ENCODE measurements around the gene TNNI2.
A peak's percentile ranks its signal among the peaks of the same experiment; 100 is the strongest.

The TNNI2 gene

DNA sequence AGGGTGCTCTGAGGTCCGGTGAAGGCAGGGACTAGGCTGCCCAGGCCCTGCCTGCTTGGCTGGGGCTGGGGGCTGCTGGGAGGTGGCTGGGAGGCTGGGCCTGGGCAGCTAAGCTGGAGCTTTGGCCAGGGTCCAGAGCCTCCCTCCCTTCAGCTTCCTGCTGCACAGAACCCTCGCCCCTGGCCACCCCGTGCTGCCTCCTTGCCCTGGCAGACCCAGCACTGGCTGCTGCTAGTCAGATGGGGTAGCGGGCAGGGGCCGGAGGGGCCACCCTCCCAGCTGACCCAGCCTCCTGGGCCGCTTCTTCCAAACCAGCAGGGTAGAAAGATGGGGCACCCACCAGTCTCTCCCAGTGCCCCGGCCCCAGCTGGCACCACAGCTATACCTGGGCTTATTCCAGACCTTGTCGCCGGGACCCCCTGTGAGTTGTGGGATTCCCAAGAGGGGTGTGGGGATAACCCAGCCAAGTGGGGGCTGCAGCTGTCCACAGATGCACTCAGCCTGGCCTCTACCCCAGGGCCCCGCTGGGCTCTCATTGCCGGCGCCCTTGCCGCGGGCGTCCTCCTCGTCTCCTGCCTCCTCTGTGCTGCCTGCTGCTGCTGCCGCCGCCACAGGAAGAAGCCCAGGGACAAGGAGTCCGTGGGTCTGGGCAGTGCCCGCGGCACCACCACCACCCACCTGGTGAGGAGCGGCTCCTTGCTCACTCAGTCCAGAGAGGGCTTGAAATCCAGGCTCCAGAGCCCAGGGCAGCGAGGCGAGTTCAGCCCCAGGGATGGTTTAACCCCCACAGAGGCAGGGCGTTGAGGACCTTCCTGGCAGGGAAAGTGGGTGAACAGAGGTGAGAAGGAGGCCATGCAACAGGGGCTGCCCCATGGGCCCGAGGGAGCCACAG is 3.8 kb upstream of the TNNI2 start, which contains the start of gene SYT8:
Gene SYT8, plus strand, starts transcription at position 212 of the 892 bp plus-strand sequence. Its CDS starts 116 bp downstream, at position 328.
- no peak for DNase-seq

DNA sequence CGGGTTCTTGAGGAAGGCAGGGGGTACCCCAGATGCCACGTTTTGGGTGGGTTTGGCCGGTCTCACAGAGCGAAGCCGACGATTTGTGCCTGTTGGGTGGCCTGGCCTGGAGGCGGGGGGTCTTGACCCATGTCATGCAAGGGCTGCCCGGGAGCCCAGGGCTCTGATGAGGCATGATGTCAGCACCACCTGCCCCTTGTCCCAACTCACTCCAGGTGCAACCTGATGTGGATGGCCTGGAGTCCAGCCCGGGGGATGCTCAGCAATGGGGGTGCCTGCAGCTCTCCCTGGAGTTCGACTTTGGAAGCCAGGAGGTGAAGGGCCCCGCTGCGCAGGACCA is 3.1 kb upstream of the TNNI2 start:
- no peak for DNase-seq

DNA sequence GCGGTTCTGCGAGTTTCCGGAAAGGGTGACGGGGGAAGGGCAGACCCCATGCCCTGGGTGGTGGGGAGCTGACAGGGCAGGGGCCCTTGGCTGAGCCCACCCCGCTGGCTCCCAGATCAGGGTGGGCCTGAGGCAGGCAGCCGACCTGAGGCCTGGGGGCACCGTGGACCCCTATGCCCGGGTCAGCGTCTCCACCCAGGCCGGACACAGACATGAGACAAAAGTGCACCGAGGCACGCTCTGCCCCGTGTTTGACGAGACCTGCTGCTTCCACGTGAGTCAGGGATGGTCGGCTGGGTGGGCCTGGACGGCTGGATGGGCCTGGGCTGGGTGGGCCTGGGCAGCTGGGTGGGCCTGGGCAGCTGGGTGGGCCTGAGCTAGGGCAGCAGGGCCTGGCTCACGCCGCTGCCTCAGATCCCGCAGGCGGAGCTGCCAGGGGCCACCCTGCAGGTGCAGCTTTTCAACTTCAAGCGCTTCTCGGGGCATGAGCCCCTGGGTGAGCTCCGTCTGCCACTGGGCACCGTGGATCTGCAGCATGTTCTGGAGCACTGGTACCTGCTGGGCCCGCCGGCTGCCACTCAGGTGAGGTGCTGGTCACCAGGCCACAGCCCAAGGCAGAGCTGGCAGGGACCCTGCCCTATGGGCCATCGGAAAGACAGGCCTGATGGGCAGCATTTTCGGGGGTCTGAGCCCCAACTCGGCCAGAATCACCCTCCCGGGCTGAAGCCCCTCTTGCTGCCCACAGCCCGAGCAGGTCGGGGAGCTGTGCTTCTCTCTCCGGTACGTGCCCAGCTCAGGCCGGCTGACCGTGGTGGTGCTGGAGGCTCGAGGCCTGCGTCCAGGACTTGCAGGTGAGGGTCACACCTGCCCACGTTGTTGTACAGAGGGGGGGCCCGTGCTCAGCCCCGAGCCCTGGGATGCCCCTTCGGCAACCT is 2.5 kb upstream of the TNNI2 start:
- peak in 1 of 5 experiments; percentile 2 for DNase-seq

DNA sequence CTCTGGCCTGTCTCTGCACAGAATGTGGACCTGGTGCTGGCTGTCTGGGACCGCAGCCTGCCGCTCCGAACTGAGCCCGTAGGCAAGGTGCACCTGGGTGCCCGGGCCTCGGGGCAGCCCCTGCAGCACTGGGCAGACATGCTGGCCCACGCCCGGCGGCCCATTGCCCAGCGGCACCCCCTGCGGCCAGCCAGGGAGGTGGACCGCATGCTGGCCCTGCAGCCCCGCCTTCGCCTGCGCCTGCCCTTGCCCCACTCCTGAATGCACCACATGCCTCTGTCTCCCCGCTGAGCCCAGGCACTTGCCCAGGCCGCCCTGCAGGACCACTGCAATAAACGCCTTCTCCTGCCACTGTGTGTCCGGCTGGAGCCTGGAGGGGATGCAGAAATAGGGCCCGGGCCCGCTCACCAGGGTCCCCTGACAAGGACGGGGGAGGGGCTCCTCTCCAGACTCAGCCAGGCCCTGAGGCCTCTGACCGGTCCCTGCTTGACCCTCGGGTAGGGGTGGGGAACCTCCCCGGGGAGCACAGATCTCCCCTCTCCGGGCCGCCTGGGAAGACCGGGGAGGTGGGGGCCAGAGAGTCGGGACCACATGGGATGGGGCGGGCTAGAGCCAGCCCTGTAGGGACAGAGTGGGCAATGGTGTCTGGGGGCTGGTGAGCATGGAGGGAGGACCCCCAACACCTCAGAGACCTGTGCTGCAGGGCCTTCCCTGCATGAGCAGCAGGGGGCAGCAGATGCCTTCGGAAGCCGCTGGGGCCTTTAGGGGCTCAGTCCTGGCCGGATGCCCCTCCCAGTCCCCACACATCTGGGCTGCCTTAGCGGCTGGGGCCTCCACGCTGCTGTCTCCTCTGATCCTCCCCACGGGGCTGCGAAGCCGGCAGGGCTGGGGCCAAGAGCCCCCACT is 1.4 kb upstream of the TNNI2 start:
- peak; percentile 58 to 78 (median 66) for DNase-seq

DNA sequence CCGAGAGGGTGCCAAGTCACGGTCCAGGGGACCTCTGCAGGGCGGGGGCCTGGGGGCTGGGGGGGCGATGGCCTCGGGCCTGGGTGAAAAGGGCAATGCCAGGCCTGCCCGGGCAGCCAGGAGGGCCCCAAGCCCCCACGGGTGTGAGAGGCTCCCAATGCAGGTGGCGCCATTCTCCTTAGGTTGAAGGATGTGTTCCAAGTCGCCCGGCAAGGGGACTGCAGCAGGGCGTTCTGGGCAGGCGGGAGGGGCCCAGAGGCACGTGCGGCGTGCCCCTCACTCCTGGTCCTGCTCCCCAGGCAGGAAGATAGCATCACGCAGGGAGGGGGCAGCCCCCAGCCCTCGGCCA is 730 bp upstream of the TNNI2 start:
- no peak for DNase-seq

DNA sequence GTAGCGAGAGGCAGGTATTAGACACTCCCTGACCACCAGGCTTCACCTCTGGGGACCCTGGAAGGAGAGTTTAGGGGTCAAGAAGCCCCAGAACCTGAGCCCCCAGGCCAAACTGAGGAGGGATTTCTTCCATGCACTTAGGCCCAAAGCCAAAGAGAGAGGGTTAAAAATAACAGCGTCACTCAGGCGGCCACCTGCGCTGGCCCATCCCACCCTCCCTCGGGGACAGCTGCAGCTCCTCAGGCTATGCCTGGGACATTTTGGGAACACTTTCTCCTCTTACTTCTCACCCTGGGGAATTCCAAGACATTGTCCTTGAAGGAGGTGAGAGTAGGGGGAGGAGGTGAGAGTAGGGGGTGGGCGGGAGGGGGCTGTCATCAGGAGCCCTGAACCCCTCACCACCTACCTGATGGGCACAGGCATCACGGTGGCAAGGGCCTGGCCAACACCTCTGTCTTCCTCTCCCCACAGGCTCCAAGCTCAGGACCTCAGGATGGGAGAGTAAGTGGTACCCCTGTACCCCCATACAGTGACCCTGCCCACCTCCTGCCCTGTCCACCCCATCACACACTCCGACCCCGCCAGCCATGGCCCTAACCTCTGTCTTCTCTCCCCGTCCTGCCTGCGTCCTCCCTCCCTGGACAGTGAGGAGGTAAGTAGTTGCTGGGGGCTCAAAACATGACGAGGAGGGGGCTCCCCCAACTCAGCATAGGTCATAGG is 583 bp downstream of the TNNI2 start:
- DNase-seq = no peak

DNA sequence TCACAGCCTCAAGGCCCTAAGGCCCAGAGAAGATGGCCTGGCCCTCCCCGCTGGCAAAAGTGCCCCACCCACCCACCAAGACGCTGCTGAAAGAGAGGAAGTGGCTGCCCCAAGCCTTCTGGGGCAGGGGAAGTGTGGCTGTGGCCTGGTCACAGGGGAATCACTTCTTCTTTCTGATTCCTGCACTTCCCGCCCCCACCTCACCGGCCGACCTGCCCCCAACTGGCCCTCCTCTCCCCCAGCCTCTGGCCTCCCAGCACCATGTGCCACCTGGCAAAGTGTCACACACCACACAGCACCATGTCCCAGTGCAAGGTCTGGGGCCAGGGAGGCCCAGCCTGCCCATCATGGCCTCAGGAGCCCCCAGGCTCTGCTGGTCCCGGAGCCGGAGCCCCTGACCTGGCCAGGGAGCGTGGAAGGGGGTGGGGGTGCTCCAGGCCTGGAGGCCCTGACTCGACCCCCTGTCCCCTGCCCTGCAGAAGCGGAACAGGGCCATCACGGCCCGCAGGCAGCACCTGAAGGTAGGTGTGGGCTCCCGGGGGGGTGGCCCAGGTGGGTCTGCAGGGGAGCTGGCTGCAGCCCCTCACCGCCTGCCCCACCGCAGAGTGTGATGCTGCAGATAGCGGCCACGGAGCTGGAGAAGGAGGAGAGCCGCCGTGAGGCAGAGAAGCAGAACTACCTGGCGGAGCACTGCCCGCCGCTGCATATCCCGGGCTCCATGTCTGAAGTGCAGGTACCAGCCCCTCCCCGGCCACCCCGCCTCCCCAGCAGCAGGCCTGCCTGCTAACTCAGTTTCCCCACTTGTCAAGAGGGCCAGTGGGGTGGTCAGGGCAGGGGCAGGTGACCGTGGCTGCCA is 1.4 kb downstream of the TNNI2 start:
- DNase-seq = no peak

DNA sequence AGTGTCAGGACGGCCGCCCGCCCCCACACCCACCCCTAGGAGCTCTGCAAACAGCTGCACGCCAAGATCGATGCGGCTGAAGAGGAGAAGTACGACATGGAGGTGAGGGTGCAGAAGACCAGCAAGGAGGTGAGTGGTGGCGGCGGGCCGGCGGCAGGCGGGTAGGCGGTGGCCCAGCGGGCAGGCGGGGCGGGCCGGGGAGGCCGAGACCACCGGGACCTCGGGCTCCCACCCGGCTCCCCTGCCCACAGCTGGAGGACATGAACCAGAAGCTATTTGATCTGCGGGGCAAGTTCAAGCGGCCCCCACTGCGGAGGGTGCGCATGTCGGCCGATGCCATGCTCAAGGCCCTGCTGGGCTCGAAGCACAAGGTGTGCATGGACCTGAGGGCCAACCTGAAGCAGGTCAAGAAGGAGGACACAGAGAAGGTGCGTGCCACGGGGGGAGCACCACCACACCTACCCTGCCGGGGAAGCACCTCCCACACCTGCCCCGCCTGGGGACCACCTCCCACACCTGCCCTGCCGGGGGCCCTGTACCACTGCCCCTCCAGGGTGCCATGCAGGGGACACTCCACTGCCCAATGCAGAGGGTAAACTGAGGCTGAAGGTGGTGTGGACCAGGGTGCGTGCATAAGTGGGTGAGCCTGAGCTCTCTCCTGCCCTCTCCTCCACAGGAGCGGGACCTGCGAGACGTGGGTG is 2.1 kb downstream of the TNNI2 start:
- DNase-seq = no peak

DNA sequence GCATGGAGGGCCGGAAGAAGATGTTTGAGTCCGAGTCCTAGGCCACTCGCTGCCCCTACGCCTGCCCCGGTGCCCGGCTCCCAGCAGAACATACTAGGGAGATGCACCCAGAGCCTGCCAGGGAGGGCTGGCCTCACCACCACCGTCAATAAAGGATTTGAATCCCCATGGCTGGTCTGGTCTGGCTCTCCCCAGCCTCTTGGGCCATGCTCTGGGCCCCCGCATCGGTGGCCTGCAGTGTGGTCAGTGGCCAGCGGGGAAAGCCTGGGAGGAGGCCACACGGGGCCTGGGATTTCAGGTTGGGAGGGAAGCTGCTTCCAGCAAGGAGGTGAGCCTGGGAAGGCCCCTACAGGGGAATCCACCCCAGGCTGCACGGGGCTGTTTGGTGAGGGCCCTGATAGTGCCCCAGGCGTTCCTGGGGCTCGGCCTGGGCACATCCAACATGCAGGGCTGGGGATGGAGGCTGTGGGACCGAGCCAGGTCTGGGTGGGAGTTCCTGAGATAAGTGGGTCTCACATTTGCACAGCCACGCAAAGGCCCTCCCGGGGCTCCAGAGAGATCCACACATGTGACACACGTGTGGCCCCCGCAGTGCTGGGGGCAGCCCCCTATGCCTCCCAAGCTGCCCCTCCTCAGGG is 2.8 kb downstream of the TNNI2 start:
- no peak for DNase-seq

DNA sequence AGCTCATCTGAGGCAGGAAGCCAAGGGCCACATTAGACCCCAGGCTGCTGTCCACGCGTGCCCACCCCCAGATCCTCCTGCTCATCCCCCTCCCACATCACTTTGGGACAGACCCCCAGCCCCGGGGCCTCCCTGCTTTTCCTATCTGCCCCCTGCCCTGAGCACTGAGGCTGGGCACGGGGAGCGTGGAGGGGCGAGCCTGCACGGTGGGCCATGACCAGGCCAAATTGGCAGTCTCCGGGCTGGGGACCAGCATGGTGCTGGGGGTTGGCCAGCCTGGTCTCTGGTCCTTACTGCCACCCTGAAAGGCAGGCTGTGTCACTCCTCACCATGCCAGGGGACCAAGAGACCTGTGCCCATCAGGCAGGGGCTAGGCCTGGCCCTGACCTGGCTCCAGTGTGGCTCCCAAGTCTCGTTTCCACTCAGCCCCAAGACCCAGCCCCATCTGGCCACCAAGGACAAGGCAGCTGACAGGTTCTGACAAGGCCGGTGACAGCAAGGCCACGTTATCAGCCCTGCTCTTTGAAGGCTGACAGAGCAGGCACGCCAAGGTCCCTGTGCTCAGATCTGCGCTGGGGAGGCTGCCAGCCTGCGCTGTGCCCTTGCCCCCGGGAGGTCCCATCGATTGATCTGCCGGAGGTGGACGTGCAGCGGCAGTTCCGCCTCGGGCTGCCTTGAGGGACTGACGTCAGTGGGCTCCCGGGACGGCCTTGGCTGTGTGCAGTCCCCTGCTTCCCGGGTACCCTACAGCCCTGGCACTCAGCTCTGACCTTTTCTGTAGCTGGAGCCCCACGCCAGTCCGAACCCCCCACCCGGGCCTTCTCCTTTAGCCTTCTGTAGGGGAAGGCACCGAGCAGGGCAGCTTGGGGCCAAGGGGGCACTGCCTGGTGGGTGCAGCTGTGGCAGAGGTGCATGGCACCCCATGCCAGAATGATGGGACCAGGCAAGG is 3.6 kb downstream of the TNNI2 start:
- no peak for DNase-seq

DNA sequence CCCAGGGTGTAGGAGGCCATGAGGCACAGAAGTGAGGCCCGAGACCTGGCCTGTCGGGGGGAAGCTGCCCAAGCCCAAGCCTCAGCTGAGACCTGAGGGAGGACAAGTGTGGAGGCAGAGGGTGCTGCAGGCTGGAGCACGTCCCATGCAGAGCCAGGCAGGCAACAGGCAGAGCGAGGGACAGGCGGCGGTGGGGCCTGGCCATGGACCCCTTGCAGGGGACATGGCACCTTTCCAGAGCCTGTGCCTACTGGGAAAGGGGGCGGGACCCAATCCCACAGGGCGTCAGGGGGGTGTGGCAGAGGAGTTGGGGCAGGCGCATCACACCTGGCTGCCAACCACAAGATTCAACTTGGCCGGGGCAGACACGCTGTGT is 4.3 kb downstream of the TNNI2 start:
- DNase-seq = no peak

DNA sequence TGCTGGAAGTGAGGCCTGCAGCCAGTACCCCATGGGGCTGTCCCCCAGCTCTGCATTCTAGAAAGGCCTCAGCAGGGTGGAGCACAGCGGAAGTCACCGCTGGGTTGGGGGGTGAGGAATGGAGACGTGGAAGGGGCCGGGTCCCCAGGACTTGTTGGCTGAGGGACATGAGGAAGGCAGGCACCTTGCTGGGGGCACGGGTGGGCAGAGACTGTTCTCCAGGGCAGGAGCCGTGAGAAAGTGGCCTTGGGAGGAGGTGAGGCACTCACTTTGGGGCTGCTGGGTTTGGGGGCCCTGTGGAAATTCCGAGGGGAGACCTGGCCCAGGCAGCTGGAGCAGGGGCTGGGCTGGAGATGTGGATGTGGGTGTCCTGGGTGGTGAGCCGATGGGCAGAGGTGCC is 5.0 kb downstream of the TNNI2 start:
- DNase-seq = no peak

DNA sequence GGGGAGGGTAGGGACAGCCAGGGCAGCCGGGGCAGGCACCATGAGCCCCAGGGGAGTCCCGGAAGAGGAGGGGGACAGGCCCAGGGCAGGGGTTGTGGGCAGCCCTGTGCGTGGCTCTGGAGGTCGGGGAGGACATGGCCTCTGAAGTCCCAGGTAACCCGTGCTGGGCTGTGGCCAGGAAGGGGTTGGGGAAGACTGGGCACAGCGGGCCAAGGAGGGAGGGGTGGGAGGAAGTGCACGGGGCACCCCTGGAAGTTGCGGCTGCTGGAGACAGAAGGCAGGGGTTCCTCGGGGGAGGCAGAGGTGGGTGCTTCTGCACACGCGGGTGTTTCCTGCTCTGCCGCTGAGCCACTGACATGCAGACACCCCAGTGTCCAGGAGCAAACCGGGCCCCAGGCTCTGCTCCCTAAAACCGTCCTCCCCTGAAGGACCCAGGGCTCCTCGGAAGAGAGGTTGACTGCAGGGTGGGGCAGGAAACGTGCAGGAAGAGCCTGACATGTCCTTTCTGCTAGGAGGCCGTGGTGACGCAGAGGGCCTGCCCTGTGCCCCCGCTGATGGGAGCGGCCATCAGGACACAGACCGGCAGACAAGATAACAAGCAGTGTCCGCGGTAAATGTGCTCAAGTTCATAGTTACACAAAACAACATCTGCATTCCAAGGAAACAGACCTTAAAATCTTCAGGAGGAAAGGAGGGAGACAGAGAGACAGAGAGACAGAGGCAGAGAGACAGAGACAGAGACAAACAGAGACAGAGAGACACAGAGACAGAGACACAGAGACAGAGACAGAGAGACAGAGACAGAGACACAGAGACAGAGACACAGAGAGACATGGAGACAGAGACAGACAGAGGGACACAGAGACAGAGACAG is 5.7 kb downstream of the TNNI2 start:
- peak in 3 of 5 experiments; percentile 28 to 51 (median 40) for DNase-seq

DNA sequence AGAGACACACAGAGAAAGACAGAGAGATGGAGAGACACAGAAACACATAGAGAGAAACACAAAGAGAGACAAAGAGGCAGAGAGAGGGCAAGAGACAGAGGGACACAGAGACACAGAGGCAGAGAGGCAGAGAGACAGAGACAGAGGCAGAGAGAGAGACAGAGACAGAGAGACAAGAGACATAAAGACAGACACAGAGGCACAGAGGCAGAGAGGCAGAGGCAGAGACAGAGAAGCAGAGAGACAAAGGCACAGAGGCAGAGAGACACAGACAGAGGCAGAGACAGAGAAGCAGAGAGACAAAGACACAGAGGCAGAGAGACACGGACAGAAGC is 6.3 kb downstream of the TNNI2 start:
- DNase-seq = no peak

DNA sequence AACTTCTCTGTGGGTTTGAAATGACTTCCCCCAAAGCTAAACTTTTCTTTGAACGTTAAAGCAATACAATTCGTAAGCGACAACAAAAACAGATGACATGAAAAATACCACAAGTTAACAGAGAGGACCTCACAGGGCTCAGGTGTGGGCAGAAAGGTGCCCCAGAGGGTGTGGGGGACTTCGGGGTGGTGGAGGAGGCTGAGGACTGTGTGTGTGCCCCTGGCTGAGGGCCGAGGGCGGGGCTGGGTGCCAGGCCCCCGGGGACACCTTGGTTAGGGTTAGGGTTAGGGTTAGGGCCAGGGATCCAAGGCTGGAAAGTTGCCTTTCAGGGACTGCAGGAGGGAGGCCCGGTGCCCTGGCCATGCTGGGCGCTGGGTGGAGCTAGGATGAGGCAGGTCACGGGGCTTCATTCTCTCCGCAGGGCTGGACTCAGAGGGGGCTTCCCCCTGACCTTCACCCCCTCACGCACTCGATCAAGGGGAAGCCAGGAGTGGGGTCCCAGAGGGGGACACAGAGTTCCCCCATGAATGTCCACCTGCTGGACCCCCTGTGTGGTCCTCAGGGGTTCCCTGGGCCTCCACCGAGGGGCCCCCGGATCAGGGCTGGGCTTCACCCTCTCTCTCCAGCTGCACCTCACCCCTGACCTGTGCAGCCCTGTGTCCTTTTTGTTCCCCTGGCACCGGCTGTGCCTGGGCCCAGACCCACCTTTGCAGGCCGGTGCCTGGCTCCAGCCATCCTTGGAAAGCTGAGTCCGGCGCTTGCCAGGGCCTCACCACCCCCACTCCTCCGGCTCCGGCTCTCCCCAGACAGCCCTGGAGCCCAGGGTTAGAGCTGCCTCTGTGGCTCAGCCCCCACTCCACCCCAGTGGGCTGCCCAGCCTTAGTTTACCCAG is 7.0 kb downstream of the TNNI2 start:
- peak in 2 of 5 experiments; percentile 56 to 57 for DNase-seq

DNA sequence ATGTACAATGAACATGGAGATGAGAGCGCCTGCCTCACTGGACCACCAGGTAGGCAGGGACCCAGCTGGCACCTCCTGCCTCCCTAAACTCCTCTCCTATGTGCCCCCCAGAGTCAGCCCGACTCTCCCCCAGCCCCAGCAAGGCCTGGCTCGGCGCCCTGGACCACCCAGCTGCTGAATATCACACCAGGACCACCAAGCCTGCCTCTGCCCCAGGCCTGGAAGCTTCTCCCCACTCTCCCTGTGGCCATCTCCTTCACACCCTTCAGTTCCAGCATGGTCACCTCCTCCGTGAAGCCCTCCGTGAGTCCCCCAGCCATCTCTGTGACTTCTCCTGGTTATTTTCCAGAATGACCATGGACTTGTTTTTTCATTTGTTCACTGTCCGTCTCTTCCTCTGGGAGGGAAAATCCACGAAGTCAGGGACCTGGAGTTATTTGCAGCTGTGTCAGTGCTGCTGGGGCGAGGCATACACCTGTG is 7.7 kb downstream of the TNNI2 start:
- no peak for DNase-seq

Data from T-helper 2 cell (primary cell).